ENCODE results near the gene GUCA1C. TPM values are rescaled to one million over a fixed set of nuclear protein-coding genes. Genes with fewer than 3 reads are reported as not detected.

The GUCA1C gene, protein sequence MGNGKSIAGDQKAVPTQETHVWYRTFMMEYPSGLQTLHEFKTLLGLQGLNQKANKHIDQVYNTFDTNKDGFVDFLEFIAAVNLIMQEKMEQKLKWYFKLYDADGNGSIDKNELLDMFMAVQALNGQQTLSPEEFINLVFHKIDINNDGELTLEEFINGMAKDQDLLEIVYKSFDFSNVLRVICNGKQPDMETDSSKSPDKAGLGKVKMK
- polyA plus RNA-seq (2011; rRNA removed) (not detected in 2 replicates), polyA plus RNA-seq (2017; fragmentation: RNase III; extraction: RNeasy Plus Mini Kit Qiagen cat#74134 plus additional on column Dnase treatment) (not detected in 3 replicates), polyA minus RNA-seq (2011; rRNA and poly(A)+ RNA removed) (not detected in 2 replicates)
- polyA plus RNA-seq (2012; cell fraction: cytosol; rRNA removed), result not detected in 2 replicates
- polyA plus RNA-seq (2012; cell fraction: nucleus; rRNA removed), result not detected in 2 replicates

DNA sequence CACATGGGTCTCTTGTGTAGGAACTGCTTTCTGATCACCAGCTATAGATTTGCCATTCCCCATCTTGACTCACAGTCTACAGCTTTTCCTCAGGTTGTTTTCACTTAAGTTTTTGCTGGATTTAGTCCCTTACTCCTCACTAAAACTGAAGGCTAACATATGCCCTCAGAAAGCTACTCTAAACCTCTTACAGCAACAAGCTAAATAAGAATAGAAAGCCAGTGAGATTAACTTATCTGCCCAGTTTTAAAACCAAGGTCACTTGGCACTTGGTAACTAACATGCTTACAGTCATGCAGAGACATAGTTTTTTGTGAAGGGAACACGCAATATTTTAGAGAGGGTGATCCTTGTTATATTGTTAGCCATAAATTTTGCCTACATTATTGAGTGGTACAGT is at the start of gene GUCA1C:
GUCA1C (minus strand) TSS at position 180 of the 400 bp plus-strand sequence; CDS start at position 63, 117 bp downstream.
- no peak for ATAC-seq
- FAIRE-seq, result no peak
- Histone ChIP-seq H3K4me1 (no peaks in the 10 kb centered on the region), H3K27ac (no peak within 1 kb of the TSS), H3K4me3 (no peak within 1 kb of the TSS), H3K9me3 (no peaks in the 10 kb centered on the region), H3K4me2 (no peak within 1 kb of the TSS)
- ChIA-PET CTCF (no interaction called here), POLR2A (no interaction called here)
- WGBS (ENCODE audit: missing lambda C conversion rate), result 7% methylated on average over 1 of the region's 1 CpG
- TF ChIP-seq, protein P1, sequence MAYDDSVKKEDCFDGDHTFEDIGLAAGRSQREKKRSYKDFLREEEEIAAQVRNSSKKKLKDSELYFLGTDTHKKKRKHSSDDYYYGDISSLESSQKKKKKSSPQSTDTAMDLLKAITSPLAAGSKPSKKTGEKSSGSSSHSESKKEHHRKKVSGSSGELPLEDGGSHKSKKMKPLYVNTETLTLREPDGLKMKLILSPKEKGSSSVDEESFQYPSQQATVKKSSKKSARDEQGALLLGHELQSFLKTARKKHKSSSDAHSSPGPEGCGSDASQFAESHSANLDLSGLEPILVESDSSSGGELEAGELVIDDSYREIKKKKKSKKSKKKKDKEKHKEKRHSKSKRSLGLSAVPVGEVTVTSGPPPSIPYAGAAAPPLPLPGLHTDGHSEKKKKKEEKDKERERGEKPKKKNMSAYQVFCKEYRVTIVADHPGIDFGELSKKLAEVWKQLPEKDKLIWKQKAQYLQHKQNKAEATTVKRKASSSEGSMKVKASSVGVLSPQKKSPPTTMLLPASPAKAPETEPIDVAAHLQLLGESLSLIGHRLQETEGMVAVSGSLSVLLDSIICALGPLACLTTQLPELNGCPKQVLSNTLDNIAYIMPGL (CRISPR knock-in tag; IDR thresholded peaks at IDR 0.05; ENCODE audit: borderline replicate concordance), result no peak
- TF ChIP-seq ZNF302 (CRISPR knock-in tag; IDR thresholded peaks at IDR 0.05) (no peak), ELK1 (IDR thresholded peaks at IDR 0.05; ENCODE audit: low read depth, low read length) (no peak), NR3C1 (IDR thresholded peaks at IDR 0.05) (no peak), POLR2AphosphoS2 (conservative IDR thresholded peaks at IDR 0.05; ENCODE audit: low read length) (no peak)
- TF ChIP-seq, protein P2, sequence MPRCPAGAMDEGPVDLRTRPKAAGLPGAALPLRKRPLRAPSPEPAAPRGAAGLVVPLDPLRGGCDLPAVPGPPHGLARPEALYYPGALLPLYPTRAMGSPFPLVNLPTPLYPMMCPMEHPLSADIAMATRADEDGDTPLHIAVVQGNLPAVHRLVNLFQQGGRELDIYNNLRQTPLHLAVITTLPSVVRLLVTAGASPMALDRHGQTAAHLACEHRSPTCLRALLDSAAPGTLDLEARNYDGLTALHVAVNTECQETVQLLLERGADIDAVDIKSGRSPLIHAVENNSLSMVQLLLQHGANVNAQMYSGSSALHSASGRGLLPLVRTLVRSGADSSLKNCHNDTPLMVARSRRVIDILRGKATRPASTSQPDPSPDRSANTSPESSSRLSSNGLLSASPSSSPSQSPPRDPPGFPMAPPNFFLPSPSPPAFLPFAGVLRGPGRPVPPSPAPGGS (IDR thresholded peaks at IDR 0.05), result no peak
- DNase-seq (ENCODE audit: low read depth in 1 of 2, low spot score in 1 of 2), result no peak

DNA sequence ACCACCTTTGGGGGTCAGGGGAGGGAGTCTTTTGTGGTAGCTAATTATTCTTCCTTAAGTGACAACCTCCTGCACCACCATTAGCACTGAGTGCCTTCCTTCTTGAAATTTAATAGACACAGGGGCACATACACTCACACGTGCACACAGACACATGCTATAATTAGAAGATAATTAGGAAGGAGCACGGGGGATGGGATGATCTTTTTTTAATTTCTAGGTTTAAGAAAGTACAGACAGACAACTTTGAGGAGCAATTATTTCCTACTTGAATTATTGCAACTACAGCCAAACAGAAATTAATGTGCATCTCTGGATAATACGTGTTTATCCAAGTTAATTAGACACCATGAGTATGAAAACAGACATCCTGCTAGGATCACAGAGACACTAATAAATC is 44.8 kb upstream of the GUCA1C start:
- no peak overlapping the region for H3K4me2 ChIP-seq
- no peak overlapping the region for H3K27ac ChIP-seq
- no peaks in the 10 kb centered on the region for H3K4me1 ChIP-seq
- no peak for ATAC-seq
- no peak for DNase-seq (ENCODE audit: low read depth in 1 of 2, low spot score in 1 of 2)
- ChIA-PET CTCF (interaction anchor here (0.7 to 1.4 kb wide), 3 partner anchors 11 to 25 kb away, joined by 3 to 4 read pairs (median 3); no protein-coding TSS in a partner anchor), POLR2A (no interaction called here)
- TF ChIP-seq, protein P3, sequence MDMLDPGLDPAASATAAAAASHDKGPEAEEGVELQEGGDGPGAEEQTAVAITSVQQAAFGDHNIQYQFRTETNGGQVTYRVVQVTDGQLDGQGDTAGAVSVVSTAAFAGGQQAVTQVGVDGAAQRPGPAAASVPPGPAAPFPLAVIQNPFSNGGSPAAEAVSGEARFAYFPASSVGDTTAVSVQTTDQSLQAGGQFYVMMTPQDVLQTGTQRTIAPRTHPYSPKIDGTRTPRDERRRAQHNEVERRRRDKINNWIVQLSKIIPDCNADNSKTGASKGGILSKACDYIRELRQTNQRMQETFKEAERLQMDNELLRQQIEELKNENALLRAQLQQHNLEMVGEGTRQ (IDR thresholded peaks at IDR 0.05), result no peak
- no peak for TF ChIP-seq POLR2A (IDR thresholded peaks at IDR 0.05; ENCODE audit: low read length)
- TF ChIP-seq CBX8 (IDR thresholded peaks at IDR 0.05), result no peak
- TF ChIP-seq, protein P4, sequence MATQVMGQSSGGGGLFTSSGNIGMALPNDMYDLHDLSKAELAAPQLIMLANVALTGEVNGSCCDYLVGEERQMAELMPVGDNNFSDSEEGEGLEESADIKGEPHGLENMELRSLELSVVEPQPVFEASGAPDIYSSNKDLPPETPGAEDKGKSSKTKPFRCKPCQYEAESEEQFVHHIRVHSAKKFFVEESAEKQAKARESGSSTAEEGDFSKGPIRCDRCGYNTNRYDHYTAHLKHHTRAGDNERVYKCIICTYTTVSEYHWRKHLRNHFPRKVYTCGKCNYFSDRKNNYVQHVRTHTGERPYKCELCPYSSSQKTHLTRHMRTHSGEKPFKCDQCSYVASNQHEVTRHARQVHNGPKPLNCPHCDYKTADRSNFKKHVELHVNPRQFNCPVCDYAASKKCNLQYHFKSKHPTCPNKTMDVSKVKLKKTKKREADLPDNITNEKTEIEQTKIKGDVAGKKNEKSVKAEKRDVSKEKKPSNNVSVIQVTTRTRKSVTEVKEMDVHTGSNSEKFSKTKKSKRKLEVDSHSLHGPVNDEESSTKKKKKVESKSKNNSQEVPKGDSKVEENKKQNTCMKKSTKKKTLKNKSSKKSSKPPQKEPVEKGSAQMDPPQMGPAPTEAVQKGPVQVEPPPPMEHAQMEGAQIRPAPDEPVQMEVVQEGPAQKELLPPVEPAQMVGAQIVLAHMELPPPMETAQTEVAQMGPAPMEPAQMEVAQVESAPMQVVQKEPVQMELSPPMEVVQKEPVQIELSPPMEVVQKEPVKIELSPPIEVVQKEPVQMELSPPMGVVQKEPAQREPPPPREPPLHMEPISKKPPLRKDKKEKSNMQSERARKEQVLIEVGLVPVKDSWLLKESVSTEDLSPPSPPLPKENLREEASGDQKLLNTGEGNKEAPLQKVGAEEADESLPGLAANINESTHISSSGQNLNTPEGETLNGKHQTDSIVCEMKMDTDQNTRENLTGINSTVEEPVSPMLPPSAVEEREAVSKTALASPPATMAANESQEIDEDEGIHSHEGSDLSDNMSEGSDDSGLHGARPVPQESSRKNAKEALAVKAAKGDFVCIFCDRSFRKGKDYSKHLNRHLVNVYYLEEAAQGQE (IDR thresholded peaks at IDR 0.05), result no peak
- no peak for TF ChIP-seq ZFP36 (IDR thresholded peaks at IDR 0.05; ENCODE audit: borderline replicate concordance, partially characterized antibody)
- no peak for TF ChIP-seq HOXB13 (CRISPR knock-in tag; IDR thresholded peaks at IDR 0.05; ENCODE audit: low read depth)
- no peak for TF ChIP-seq SMC3 (IDR thresholded peaks at IDR 0.05)
- H3K4me3 ChIP-seq, result no peak overlapping the region
- H3K9me3 ChIP-seq, result no peaks in the 10 kb centered on the region
- WGBS (ENCODE audit: missing lambda C conversion rate), result 9% methylated on average over 3 of the region's 3 CpGs
- no peak for FAIRE-seq

Data from A549 (cell line).